Measurements from ENCODE around the gene KAZALD1.

- no peak for TF ChIP-seq CTCF (IDR thresholded peaks at IDR 0.05)
- TF ChIP-seq EZH2 (IDR thresholded peaks at IDR 0.05; ENCODE audit: borderline replicate concordance, insufficient read depth, low read depth, low read length, poor library complexity, severe bottlenecking) = no peak
These were observed 5.1 kb downstream of the KAZALD1 start for GRCh38 chr10:101066896-101067355.

All from B cell (primary cell).